CD4-positive, alpha-beta T cell treated with Interleukin-17A for 1 hour (primary cell): ENCODE data around the gene FILIP1L.
"Not testable (repeated sequence)": the region's sequence is repeated elsewhere in the genome, so short reads cannot be mapped to it uniquely, and the experiment has no call there.

Experiments
- DNase-seq: peaks from one replicate; pipeline ENCODE4 v3.0.0-alpha.2; 2020

FILIP1L gene

DNA sequence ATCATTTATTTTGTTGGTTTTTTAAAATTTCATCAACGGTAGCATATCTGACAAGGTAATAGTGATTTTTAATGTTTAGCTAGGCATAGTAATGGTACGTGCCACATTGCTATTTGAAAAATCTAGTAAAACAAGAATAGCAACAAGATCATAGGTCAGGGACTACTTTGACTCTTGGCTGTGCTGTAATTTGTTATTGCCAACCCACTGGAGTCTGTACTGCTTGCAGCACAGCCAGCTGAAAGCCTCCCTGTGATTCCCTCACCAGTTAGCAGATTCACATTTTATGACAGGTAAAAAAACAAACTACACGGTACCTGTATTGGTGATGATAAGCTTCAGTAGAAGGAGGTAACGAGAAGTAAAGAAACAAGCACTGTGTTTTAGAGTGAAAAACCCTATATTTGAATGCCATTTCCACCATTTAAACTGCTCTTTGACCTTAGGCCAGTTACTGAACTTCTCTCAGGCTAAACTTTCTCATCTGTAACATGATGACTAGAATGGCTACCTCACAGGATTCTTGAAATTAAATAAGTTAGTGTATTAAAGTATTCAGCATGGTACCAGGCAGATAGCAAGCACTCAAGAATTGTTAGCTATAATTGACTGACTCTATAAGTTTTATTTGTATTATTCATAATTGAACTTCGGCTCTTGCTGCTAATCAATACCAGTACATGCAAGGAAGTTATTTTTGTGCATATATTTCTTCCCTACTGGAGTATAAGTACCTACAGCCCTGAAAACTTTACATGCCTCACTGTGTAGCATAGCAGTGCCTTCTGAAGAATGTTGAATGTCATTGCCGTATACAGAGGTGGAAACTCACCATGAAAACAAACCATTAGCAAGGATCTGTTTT is 16.1 kb downstream of the FILIP1L start:
- no peak for DNase-seq

DNA sequence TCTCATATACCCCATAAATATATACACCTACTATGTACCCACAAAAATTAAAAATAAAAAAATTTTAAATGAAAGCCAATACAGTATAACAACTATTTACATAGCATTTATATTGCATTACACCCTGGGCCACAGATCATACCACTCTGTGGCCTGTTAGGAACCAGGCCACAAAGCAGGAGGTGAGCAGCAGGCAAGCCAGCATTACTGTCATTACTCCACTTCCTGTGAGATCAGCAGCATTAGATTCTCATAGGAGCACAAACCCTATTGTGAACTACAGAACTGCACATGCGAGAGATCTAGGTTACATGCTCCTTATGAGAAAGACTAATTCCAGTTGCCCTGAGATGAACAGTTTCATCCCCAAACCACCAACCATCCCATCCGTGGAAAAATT is 17.4 kb downstream of the FILIP1L start:
- no peak for DNase-seq

DNA sequence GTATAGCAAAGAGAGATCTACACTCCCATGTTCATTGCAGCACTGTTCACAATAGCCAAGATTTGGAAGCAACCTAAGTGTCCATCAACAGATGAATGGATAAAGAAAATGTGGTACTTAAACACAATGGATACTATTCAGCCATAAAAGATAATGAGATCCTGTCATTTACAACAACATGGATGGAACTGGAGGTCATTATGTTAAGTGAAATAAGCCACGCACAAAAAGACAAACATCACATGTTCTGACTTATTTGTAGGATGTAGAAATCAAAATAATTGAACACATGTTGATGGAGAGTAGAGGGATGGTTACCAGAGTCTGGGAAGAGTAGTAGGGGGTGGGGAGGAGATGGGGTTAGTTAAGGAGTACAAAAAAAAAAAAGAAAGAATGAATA is 18.0 kb downstream of the FILIP1L start:
- not testable (repeated sequence) for DNase-seq

DNA sequence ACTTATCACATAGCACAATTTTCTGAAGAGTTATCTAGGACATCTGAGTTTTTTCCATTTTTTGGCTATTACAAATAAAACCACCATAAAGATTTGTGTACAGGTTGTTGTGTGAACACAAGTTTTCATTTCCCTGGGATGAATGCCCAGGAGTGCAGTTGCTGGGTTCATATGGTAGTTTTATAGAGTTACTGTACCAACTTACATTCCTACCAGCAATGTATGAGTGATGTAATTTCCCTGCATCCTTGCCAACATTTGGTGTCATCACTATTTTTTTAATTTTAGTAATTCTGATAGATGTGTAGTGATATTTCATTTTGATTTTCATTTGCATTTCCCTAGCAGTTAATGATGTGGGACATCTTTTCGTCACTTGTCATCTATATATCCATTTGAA is 20.5 kb downstream of the FILIP1L start:
- DNase-seq = no peak

DNA sequence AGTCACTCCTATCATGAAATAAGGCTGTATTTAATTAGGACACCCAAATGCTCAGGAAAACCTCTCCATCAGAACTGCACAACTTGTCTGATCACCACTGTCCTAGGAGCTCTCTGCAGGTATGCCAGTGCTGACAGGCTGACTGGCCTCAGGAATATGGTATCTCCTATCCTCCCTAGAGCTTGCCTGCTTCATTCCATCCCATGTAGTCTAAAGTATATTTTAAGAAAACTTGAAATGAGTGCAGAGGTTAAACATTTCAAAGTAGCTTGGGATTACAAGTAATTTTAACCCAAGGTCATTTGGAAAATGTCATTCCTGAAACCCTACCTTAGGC is 23.7 kb downstream of the FILIP1L start:
- no peak for DNase-seq

DNA sequence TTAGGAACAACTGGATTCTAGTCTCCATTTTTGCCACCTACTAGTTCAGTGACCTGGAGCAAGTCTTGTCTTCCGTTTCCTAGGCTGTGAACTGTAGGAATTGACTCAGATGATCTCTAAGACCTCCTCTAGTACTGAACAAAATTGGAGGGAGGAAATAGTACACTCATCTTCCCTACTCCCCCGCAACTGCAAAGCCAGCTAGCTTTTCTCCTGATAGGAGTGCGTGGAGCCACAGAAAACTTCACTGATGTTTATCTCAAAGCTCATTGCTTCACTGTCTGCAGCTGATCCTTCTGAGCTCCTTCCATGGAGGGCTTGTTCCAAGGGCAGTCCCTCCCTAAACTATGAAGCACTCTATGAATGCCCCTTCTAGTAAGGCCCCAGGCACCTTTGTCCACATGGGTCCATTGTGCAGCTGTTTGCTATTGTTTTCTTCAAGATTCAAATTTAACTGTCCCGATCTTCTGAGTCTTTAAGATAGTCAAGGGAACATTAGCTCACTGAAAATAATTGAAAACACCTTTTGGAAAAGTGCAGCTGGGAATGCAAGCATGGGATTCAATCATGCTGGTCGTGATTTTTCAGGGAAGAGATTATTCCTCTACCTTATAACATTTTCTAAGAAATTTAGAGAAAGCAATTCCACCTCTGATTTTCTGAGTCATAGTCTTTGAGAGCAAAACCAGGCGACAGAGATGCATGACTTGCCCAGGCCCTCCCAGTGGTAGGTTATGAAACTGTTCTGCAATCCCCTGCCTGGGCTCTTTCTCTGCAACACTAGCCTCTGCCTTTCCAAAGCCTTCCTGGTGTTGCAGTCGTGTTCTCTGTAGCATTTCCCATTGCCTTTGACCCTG is 24.3 kb downstream of the FILIP1L start:
- no peak for DNase-seq

DNA sequence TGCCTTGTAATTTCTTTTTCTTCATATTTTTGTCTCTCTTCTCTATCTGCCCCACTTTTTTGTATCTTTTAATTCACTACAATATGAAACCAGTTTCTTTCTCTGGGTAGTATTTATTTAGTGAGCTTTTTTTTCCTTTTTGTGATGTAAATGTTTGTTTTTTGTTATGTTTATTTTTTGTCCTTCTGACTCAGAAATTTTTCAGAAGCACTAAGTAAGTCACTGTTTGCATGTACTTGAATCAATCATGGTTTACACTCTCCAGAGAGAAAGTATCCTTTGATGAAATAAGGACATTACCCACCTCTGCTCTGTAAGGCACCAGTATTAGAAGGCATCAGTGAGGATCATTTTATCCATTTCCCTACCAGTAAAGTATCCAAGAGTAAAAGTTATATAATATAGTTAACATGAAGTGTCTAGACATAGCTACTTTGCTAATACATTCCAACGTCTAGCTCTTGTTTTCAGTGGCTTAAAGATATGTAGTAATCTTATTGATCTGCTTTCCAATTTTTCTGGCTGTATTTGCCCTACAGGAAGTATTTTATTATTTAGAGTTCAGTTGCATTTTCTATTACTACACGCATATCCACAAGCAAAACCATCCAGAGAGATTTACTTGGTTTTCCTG is 25.4 kb downstream of the FILIP1L start:
- no peak for DNase-seq

DNA sequence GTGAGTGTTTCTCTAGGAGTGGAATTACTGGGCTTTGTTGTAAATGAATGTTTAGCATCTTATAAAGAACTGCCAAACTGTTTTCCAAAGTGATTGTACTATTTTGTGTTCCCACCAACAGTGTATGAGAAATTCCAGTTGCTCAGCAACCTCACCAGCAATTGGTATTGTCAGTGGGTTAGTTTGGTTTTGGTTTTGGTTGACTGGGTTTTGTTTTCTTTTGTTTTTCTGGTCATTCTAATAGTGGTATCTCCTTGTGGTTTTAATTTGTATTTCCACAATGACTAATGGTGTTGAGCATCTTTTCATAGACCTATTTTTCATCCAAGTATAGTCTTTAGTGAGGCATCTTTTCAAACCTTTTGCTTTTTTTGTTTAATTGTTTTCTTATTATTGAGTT is 27.1 kb downstream of the FILIP1L start:
- no peak for DNase-seq

DNA sequence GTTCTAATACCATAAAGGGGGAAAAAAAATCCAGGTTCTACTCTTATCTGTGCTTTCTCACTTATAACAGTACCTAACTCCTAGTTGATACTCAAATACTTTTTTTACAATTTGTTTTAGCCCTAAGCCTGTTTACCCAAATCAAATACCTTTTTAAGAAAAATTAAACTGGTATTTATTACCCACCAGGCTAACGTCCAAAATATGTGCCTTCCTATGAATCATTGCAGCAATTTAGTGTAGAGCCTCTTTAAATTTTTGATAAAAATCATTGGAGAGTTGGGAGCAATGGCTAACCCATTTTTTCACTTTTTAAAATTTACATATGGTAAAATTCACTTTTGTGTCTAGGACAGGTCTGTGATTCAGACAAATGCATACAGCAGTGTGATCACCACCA is 27.9 kb downstream of the FILIP1L start:
- DNase-seq = no peak

DNA sequence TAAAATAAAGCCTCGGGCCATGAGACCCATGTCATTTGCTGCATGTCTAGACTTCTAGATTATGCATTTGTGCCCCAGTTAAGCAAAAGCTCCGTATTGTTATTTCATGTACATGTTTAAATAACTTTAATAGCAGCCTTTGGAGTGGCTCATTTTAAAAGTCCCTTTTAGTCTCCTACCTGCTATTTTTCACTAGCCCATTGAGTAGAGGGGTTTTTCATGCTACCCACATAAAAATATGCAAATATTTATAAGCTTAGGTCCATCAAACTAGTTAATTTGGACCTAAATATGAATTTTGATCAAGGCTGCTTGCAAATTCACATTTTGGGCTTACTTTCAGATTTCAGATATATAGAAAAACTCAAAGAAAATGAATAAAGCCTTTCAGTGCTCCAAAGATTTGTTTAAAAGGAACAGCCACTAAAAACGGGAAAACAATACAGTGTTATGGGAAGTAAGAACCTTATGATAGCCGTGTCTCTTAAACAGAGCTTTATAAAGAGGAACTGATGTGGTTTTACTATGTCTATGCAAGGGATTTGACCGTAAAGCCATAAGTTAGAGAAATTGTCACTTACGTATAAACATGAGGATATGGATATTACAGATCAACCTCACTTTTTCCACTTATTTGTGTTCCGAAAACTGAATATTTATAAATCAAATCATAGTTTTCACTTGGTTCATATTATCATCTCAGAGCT is 30.0 kb downstream of the FILIP1L start:
- no peak for DNase-seq

DNA sequence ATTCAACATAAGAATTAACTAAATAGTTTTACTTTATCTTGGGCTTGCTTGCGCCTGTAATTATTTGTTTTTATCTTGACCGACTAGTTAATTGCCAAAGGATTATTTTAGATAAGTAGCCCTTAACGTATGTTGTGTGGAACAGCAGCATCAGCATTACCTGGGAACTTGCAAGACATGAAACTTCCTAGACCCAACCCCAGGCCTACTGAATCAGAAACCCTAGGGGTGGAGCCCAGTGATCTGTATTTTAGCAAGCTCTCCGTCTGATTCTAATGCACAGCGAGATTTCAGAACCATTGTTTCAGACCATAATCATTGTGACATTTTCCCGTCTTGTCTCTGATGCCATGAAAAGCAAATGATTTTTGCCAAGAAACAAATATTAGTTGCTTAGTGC is 31.1 kb downstream of the FILIP1L start:
- no peak for DNase-seq

DNA sequence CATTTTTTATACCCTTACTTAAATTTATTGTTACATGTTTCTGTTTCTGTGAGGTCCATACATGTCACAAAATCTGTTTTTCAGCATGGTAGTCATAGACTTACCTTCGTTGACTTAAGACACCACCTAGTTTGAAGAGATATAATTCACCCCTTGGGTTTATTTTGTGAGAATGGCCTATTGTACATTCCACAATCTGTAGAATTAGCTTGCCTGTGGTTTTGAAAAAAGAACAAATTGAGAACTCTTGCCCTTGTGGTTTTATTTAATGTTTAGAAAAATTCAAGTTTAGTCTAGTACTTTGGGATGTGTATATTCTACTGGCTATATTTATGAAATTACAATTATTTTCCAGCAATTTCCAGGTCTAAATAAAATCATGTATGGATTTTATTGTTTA is 31.6 kb downstream of the FILIP1L start:
- DNase-seq = no peak

DNA sequence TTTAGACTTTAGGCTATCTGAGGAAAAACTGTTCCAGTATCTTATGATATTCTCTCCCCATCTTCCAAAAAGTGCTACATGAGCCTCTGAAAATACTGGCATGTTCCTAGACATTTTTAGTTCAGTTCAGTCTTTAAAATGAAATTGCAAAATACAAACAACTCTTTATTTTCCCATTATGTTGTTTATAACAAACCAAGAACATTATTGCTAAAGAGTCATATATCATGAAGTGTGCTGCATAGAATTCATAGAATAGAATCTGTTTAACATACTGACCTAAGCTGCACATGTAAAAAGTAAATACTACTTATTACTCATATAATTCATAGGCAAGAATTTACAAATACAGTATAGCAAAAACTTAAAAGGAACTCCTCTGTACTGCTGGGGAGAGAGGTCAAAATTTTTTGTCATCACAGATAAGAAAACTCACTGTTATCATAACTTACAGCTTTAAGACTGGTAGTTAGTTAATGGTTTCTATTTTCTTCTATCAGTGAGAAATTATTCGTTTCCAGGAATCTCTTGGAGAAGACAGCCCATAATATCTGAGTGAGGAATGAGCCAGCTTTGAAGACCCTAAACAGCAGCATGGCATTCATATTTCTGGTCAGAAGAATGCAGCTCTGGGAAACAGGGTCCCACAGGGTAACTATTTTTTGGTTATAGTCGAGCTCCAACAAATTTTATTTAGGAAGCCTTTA is 32.2 kb downstream of the FILIP1L start:
- DNase-seq = no peak

DNA sequence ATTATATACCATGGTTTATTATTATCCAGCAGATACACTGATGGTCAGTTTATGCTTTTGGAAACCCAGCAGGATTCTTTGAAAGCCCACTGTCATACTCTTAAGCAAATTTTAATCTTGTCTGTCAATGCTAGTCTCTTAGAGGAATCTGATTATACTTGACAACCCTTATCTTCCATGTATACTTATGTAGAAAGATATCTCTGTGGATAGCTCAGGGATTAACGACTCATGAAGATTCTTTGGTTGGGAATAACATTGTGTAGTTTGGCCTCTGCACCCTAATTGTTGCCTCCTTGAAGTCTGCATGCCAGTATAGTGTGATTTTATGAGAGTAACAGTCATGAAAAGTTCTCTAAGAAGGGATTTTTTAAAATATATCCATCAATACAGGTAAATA is 33.0 kb downstream of the FILIP1L start:
- DNase-seq = no peak

DNA sequence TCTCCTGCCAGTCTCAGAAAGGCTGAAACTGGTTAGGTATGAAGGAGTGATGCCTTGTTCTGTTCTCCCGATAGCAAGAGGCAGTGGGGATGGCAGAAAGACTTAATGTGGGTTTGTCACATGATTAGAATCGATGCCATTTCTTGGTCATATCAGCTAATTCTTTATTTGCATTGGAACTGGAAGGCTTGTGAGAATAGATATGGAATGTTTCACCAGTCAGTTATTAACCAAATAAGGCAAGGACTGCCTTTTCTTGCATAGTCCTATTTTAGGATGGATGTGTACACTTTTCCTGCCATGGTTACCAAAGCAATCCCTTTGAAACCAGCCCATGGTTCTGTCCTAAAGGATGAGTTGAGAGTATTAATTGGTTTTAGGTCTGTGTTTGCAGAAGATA is 33.7 kb downstream of the FILIP1L start:
- no peak for DNase-seq

DNA sequence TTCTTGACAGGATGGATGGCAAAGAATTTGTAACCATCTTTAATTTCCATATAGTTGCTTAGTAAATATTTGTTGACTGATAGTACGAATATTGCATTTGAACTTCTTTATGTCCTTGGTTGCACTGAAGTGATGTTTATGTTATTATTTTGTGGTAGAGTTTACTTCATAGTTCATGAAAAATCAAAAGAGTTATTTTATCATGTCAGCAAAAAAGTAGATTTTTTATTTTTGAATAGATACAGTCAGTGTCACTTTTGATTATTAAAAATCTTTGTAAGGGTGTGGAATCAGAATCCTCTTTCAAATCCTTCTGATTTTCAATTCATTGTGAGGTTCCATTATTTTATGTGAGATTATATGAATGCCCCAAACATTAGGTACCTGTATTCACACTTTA is 35.0 kb downstream of the FILIP1L start:
- DNase-seq = no peak

DNA sequence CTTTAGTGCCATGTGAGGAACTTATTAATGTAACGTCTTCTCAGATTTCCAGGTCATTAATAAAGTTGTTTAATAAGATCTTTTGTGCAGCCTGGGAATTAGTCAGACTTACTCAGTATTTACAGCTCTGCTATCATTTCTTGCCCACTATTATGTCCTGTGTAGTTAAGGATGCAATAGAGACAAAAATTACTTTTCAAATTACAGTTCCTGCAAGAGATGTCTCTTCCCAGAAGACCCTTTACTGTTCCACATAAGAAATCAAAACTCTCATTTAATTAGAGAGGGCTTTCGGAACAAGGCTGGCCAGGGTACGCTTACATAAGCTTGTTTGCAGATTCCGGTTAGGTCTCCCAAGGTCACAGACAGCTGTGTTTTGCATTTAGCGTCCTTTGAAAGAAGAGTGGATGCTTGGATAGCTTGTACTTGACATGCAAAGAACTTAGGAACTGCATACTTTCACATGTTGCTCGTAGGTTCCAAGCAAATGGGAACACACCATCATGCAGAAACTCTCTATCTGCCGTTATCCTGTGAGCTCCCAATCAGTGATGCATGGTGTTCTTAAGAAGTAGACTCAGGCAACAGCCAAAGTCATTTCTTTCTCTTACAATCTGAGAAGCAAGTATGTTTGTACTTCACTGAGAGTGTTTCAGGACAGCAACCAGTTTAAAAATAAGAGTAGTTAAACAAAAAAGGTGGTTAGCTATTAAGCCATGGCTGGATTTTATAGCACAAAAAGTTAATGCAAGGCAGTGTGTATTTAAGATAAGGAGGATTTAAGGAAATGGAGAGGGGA is 37.4 kb downstream of the FILIP1L start:
- DNase-seq = no peak

DNA sequence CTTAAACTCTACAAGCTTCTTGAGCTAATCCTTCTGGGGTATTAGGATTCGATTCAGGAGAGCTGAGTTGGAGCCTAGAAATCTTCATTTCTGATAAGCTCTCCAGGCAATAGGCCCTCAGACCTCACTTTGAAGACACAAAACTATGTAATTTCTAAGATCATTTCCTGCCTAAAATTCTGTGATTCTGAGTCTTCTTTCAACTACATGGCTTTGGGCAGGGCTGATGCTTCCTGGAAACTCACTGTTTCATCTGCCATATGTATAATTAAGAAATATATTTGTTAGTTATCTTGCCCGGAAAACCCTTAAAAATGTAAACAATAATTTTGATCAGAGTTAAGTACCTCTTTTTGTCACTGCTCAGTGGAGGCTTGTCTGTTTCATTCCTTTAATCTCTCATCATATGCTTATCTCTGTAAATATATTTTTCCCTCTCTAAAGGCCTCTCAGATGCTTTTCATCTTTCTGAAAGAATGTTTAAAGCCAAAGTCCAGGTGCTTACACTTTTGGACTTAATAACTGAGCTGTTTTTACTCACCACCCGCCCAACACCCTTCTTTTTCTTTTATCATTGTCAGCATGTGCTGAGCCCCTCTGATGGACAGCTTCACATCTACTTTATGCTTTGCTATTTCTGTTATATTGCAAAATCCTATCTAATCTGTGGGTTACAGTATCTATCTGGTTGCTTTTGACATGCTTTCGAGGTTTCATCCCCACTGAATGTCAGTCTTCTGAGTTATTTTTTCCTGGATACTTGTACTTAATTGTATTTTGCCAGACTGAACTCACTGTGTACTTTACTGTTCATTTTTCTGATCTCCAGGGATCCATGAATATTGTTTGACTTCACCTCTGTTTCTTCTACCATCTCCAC is 38.2 kb downstream of the FILIP1L start:
- DNase-seq = no peak

DNA sequence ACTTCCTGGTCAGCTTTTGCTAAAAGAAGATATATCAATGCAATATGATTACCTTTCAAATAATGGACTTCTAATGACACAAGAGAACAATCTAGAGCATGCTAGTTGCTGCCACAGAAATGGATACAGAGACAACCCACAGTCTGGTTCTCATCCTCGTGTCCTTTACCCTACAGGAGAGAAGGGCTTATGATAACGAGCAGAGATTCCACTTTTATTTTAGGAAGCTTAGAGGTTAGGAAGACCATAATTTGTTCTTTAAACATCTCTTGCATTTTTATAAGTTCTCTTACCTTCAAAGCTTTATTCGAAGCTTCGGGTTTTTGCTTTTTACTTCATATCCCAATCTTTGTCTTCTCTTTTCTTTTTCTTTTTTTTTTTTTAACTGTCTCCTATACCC is 39.1 kb downstream of the FILIP1L start:
- DNase-seq = no peak

DNA sequence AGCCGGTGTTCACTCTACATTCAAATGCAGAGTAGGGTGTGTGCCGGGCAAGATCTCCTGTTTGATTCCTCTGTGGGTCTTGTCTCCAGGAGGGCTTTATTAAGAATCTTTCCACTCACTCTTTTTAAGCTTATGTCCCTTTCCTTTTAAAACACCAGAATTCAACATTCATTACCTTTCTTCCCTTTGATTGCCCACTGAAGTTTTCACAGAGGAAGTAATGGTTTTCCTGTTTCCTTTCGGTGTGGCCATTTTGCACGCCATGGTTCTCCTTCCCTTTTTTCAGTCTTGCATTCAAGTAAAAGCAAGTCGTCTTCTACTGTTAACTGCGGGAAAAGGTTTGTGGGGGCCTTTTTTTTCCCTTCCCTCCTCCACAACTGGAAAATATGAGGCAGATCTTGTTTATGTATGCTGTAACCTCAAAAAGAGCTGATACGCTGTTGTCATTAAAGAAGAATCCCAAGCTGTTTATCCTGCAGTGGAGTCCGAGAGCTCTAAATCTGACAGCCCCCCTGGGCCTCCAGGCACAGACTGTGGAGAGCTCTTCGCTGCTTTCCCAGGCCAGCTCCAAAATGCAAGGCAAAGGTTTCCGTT is 40.5 kb downstream of the FILIP1L start:
- DNase-seq = peak; percentile 27
